22Rv1 (cell line): Measurements from ENCODE around the gene REV1.

Experiments
- H3K27ac ChIP-seq: fragments of 450-650 bp; 2 replicates; pipeline ENCODE4 v1.5.1; 2017
- ZFX ChIP-seq: fragments of 450-650 bp; IDR thresholded peaks from 2 replicates; pipeline ENCODE4 v1.6.1; 2017; ENCODE audit warnings: antibody characterized with exemption, borderline replicate concordance
- TF ChIP-seq, protein P1 (sequence below): fragments of 450-650 bp; IDR thresholded peaks from 2 replicates; pipeline ENCODE4 v1.5.1; 2017; ENCODE audit warnings: mild to moderate bottlenecking

Gene REV1

DNA sequence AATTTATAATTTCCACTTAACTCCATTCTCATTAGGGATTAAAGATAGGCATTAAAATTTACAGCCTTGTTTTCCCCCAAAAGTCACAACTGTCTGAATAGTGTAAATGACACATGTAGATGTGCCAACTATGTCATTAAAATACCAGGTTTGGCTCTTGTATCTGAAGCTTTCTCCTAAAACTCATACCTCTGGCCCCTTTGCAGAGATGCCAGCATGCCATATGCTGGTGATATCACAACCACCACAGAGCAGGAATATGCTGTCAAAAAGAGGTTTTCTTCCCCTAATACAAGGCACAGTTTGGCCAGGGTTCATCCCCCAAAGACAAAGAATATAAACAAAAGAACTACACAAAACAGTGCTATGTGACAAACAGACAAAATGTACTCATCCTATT lies 65.4 kb downstream of the REV1 start:
- no peak for TF ChIP-seq ZFX
- TF ChIP-seq, protein P1, sequence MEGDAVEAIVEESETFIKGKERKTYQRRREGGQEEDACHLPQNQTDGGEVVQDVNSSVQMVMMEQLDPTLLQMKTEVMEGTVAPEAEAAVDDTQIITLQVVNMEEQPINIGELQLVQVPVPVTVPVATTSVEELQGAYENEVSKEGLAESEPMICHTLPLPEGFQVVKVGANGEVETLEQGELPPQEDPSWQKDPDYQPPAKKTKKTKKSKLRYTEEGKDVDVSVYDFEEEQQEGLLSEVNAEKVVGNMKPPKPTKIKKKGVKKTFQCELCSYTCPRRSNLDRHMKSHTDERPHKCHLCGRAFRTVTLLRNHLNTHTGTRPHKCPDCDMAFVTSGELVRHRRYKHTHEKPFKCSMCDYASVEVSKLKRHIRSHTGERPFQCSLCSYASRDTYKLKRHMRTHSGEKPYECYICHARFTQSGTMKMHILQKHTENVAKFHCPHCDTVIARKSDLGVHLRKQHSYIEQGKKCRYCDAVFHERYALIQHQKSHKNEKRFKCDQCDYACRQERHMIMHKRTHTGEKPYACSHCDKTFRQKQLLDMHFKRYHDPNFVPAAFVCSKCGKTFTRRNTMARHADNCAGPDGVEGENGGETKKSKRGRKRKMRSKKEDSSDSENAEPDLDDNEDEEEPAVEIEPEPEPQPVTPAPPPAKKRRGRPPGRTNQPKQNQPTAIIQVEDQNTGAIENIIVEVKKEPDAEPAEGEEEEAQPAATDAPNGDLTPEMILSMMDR: no peak
- no peak overlapping the region for H3K27ac ChIP-seq

DNA sequence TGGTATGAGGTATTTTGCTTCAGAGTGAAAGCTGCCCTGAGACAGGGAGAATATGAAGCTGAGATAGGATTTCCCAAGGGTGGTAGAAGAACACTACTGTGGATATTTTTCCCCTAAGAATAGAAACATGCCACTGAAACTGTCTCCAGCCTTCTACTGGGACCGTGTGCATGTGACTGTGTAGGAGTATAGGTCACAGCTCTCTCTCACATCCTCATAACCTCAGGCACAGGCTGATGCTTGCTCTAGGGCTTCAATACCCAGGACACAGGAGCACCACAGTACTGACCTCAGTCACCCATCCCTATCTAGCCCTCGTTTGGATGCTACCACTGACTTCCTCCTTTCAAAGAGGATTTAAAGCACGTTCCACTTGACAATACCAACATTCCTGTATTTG lies 67.2 kb downstream of the REV1 start:
- TF ChIP-seq ZFX: no peak
- TF ChIP-seq, protein P1: no peak
- no peak overlapping the region for H3K27ac ChIP-seq

DNA sequence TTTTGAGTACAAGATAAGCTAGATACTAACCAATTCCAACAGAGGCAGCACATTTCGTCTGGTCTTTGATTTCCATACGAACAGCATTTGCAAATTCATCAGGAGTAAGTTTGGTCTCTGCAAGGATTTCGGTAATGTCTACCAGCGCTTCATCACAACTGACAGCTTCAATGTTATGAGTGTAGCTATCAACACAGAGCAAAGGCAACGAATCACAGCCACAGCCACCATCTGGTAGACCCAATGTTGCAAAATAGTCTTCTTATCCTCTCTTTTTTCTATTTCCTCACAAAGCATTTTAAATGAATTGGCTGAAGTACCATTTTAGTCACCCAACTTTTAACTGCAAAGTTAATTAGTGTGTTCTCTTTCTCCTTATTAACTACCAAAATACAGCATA lies 68.3 kb downstream of the REV1 start:
- H3K27ac ChIP-seq: no peak overlapping the region
- TF ChIP-seq, protein P1: no peak
- TF ChIP-seq ZFX: no peak

DNA sequence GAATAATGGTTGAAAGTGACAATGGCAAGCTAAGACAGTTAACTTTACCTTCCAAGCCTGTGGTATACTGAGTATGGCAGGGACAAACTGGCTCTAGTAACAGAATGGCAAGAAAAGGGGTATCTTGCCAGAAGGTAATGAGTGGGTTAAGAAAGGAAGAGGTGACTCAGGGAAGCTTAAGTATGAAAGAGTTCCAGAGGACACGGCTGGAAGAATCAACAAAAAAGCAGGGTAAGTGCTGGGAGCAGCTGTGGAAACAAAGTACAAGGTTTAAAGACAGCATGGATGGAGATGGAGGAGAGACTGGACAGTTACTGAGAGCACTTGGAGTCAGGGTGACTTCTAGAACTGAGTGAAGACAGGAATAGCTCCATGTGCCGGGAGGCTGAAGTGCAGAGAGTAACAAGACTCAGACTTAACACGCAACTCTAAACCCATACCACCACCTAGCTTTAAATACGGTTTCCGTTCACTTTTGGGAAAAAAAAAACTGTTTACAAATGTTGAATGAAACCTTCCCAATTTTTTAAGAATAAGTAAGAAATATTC lies 69.0 kb downstream of the REV1 start:
- TF ChIP-seq, protein P1: no peak
- no peak for TF ChIP-seq ZFX
- no peak overlapping the region for H3K27ac ChIP-seq

DNA sequence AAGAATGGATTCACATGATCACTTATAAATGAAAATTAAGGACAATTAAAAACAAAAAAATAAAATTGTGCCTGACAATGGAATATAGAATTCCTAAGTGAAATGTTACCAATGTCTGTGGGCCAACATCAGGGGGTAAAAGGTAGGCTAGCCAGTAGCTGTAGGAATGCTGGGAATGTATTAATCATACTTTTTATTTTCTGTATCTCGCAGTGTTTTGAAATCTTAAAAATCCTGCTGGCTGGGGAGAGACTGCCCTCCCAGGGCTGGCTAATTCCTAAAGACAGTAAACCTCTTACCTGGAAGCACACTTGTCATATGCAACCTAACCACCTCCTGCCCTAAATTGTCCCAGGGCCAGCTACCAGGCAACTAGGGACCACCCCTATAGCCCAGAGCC lies 69.8 kb downstream of the REV1 start:
- no peak overlapping the region for H3K27ac ChIP-seq
- TF ChIP-seq, protein P1: no peak
- no peak for TF ChIP-seq ZFX

DNA sequence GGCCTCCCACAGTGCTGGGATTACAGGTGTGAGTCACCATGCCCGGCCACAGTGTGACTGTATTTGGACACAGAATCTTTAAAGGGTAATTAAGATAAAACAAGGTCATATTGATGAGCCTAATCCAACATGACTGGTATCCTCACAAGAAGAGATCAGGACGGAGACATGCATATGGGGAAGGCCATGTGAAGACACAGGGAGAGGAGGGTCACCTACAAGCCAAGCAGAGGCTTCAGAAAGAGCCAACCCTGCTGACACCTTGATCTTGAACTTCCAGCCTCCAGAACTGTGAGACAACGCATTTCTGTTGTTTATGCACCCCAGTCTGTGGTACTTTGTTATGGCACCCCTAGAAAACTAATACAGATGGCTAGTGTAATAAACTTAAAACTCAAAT lies 72.4 kb downstream of the REV1 start:
- H3K27ac ChIP-seq: no peak overlapping the region
- TF ChIP-seq, protein P1: no peak
- TF ChIP-seq ZFX: no peak

DNA sequence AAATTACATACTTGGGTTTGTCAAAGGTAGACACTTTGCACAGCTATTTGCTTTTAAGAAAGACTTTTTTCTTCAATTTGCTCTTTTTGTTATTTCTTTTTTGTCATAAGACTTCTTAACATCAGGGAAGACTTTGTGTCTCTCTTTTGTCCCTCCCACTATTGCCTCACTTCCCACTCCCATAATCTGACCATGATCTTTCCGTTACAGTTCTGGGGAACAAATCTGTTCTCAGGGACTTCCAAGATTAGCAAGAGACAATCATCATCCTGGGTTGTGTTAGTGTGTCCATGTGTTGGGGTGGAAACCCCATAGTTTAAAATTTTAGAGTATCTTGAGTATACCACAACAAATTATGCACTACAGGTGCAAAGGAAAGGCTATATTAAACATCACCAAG lies 75.3 kb downstream of the REV1 start:
- no peak overlapping the region for H3K27ac ChIP-seq
- no peak for TF ChIP-seq ZFX
- TF ChIP-seq, protein P1: no peak
